Measurements from ENCODE around the gene MYH13.
"Not testable (repeated sequence)": the region's sequence is repeated elsewhere in the genome, so short reads cannot be mapped to it uniquely, and the experiment has no call there.

MYH13 gene

GRCh38 chr17:10295728-10296343, 77.0 kb downstream of the MYH13 start:
- no peak for DNase-seq

- DNase-seq: no peak
These were observed 78.6 kb downstream of the MYH13 start for GRCh38 chr17:10294180-10294579.

- DNase-seq: no peak
These were observed 80.5 kb downstream of the MYH13 start for GRCh38 chr17:10292057-10292937.

- not testable (repeated sequence) for DNase-seq
These were observed 81.2 kb downstream of the MYH13 start for GRCh38 chr17:10291576-10291975.

GRCh38 chr17:10290041-10290440, 82.8 kb downstream of the MYH13 start:
- no peak for DNase-seq

- DNase-seq: no peak
These were observed 86.5 kb downstream of the MYH13 start for GRCh38 chr17:10286324-10286723.

GRCh38 chr17:10285896-10286295, 86.9 kb downstream of the MYH13 start:
- DNase-seq: no peak

- DNase-seq: no peak
These were observed 92.7 kb downstream of the MYH13 start for GRCh38 chr17:10280068-10280467.

GRCh38 chr17:10278218-10278617, 94.6 kb downstream of the MYH13 start:
- no peak for DNase-seq

- no peak for DNase-seq
These were observed 96.4 kb downstream of the MYH13 start for GRCh38 chr17:10276436-10276835.

GRCh38 chr17:10275418-10275817, 97.4 kb downstream of the MYH13 start:
- no peak for DNase-seq

- no peak for DNase-seq
These were observed 101.7 kb downstream of the MYH13 start for GRCh38 chr17:10271106-10271562.

- no peak for DNase-seq
These were observed 102.5 kb downstream of the MYH13 start for GRCh38 chr17:10270258-10270657.

GRCh38 chr17:10268005-10268404, 104.8 kb downstream of the MYH13 start:
- no peak for DNase-seq

GRCh38 chr17:10266296-10266876, 106.4 kb downstream of the MYH13 start:
- DNase-seq: no peak

GRCh38 chr17:10265100-10265810, 107.6 kb downstream of the MYH13 start:
- no peak for DNase-seq

- no peak for DNase-seq
These were observed 108.8 kb downstream of the MYH13 start for GRCh38 chr17:10264051-10264450.

- no peak for DNase-seq
These were observed 110.4 kb downstream of the MYH13 start for GRCh38 chr17:10262451-10262850.

GRCh38 chr17:10261098-10261497, 111.7 kb downstream of the MYH13 start:
- no peak for DNase-seq

GRCh38 chr17:10251212-10251948, 121.4 kb downstream of the MYH13 start:
- DNase-seq: no peak
